HCT116 (cell line): ENCODE results near the gene LTV1. TPM values are rescaled to one million over a fixed set of nuclear protein-coding genes. Genes with fewer than 3 reads are reported as not detected.

Experiments
- ATAC-seq: fragments of 200-7000 bp; cut with Tn5 transposase; 2 replicates; pipeline ENCODE4 v1.9.1; 2020; ENCODE audit warnings: mild to moderate bottlenecking, moderate library complexity
- BruUV-seq: library from RNA; stranded (reverse); fragments of 400-500 nt; replicated peaks from 2 replicates; lab custom pipeline; 2021; lab: Mats Ljungman, UMichigan
- CTCF ChIA-PET: fragments of 300-600 bp; sonication (Branson Sonifier 250); formaldehyde crosslinking; loops from one replicate; lab custom pipeline; 2021; ENCODE audit warnings: antibody characterized with exemption; lab: Charles Lee
- POLR2A ChIA-PET: fragments of 300-600, 350-600 bp; sonication (Branson Sonifier 250); formaldehyde crosslinking; loops from one replicate; lab custom pipeline; 2021; ENCODE audit warnings: antibody characterized with exemption; lab: Charles Lee
- RAD21 ChIA-PET, 2 experiments: fragments of 300-600 bp; sonication (Branson Sonifier 250); formaldehyde crosslinking; loops; one replicate each; lab custom pipeline; 2023; ENCODE audit warnings: low total read pairs in 2 of 2; ENCODE audit not compliant: uncharacterized antibody in 2 of 2, unreplicated experiment in 2 of 2, low non-redundant PET in 1 of 2; lab: Charles Lee
- DNase-seq: peaks from one replicate; pipeline ENCODE4 v3.0.0-alpha.2; 2010; ENCODE audit warnings: low read depth, low spot score
- H2AFZ ChIP-seq: fragments of 200-600 bp; shearing (Covaris generic), sonication (generic); 2 replicates; pipeline ENCODE4 v1.6.1; 2017; ENCODE audit warnings: low read depth, mixed run types, mixed read lengths, antibody characterized with exemption, low read length; ENCODE audit not compliant: poor library complexity, severe bottlenecking
- H3K27ac ChIP-seq: 2 replicates; pipeline ENCODE4 v1.5.1; 2012; ENCODE audit warnings: low read depth, low read length
- H3K27me3 ChIP-seq: fragments of 200-600 bp; sonication (generic); 2 replicates; pipeline ENCODE4 v1.6.1; 2016; ENCODE audit warnings: mixed run types, low read length, mixed read lengths; ENCODE audit not compliant: insufficient read depth
- H3K36me3 ChIP-seq, 2 experiments: fragments of 200-500 bp in 1 of 2; fragments of 200-600 bp in 1 of 2; sonication (Bioruptor generic) in 1 of 2; sonication (generic) in 1 of 2; 2 replicates each; pipeline versions ENCODE4 v1.5.1 to v1.6.1; 2014 to 2016; ENCODE audit warnings: low read length in 2 of 2, inconsistent platforms in 1 of 2, mixed read lengths in 1 of 2, mixed run types in 1 of 2; ENCODE audit not compliant: insufficient read depth in 2 of 2, control insufficient read depth in 1 of 2
- H3K4me1 ChIP-seq, 2 experiments: fragments of 200-600 bp in 1 of 2; sonication (generic) in 1 of 2; 2 replicates each; pipeline versions ENCODE4 v1.5.1 to v1.6.1; 2012 to 2017; ENCODE audit warnings: low read length in 2 of 2, inconsistent platforms in 1 of 2, mild to moderate bottlenecking in 1 of 2, mixed read lengths in 1 of 2, mixed run types in 1 of 2, moderate library complexity in 1 of 2; ENCODE audit not compliant: insufficient read depth in 2 of 2, control insufficient read depth in 1 of 2
- H3K4me2 ChIP-seq: fragments of 200-600 bp; sonication (generic); 2 replicates; pipeline ENCODE4 v1.6.1; 2017; ENCODE audit warnings: mixed run types, low read length, mixed read lengths
- H3K4me3 ChIP-seq, 2 experiments: fragments of 200-600 bp in 1 of 2; sonication (generic) in 1 of 2; replicated peaks in 1 of 2; 2 replicates each; pipeline ENCODE4 v1.5.1; 2011 to 2016; ENCODE audit warnings: low read length in 2 of 2, control low read depth in 1 of 2, low read depth in 1 of 2, mild to moderate bottlenecking in 1 of 2, mixed read lengths in 1 of 2, mixed run types in 1 of 2
- H3K79me2 ChIP-seq: fragments of 200-600 bp; sonication (generic); 2 replicates; pipeline ENCODE4 v1.6.1; 2017; ENCODE audit warnings: mild to moderate bottlenecking, mixed run types, low read length, moderate library complexity, mixed read lengths; ENCODE audit not compliant: insufficient read depth
- H3K9ac ChIP-seq: fragments of 200-600 bp; sonication (generic); 2 replicates; pipeline ENCODE4 v1.6.1; 2016; ENCODE audit warnings: low read length, mixed read lengths
- H3K9me2 ChIP-seq: fragments of 200-600 bp; sonication (generic), shearing (Covaris generic); 2 replicates; pipeline ENCODE4 v1.6.1; 2017; ENCODE audit warnings: mixed run types, mild to moderate bottlenecking, moderate library complexity; ENCODE audit not compliant: insufficient read depth
- H3K9me3 ChIP-seq, 2 experiments: fragments of 200-500 bp in 1 of 2; fragments of 200-600 bp in 1 of 2; sonication (Bioruptor generic) in 1 of 2; sonication (generic) in 1 of 2; 2 replicates each; pipeline ENCODE4 v1.6.1; 2014 to 2017; ENCODE audit warnings: low read length in 2 of 2, mixed read lengths in 2 of 2, inconsistent platforms in 1 of 2, low read depth in 1 of 2, mild to moderate bottlenecking in 1 of 2, mixed run types in 1 of 2, moderate library complexity in 1 of 2; ENCODE audit not compliant: control insufficient read depth in 1 of 2, insufficient read depth in 1 of 2
- H4K20me1 ChIP-seq: fragments of 200-600 bp; sonication (generic), shearing (Covaris generic); 2 replicates; pipeline ENCODE4 v1.6.1; 2017; ENCODE audit warnings: mixed run types, mild to moderate bottlenecking, moderate library complexity; ENCODE audit not compliant: insufficient read depth
- JUND ChIP-seq: IDR thresholded peaks from 2 replicates; pipeline ENCODE4 v1.6.1; 2012
- POLR2AphosphoS5 ChIP-seq: IDR thresholded peaks from 2 replicates; pipeline ENCODE4 v1.6.1; 2011; ENCODE audit warnings: mild to moderate bottlenecking, low read depth, low read length, moderate library complexity
- YY1 ChIP-seq: IDR thresholded peaks from 2 replicates; pipeline ENCODE4 v1.6.1; 2011; ENCODE audit warnings: low read length, low read depth, moderate library complexity, mild to moderate bottlenecking; ENCODE audit not compliant: insufficient replicate concordance; ENCODE audit errors: extremely low read depth
- intact Hi-C: fragments of 100-400 bp; cut with micrococcal nuclease; formaldehyde crosslinking; loops from 2 replicates; pipeline ENCODE4 v1.10.0; 2022
- total RNA-seq: library from RNA; stranded (reverse); gene quantifications from one replicate; pipeline ENCODE4 v1.2.1, GENCODE V29; 2021; ENCODE audit not compliant: unreplicated experiment

The LTV1 gene
- total RNA-seq, 1 experiment from 2014 or later, result 40.3 TPM

- no peaks in the 10 kb centered on the region; a peak in 1 of 4 replicates for H3K36me3 ChIP-seq
- H3K9ac ChIP-seq, result no peak overlapping the region
- H3K27ac ChIP-seq, result no peak overlapping the region
- no peak overlapping the region for H3K4me3 ChIP-seq
- no peak for TF ChIP-seq JUND
- TF ChIP-seq POLR2AphosphoS5, result no peak
- TF ChIP-seq YY1, result no peak
- DNase-seq, result no peak
- no peaks in the 10 kb centered on the region for H3K9me3 ChIP-seq
- H3K4me2 ChIP-seq, result no peak overlapping the region
- no peak overlapping the region for H2AFZ ChIP-seq
- CTCF ChIA-PET, result no interaction called here
- H3K9me2 ChIP-seq, result no peaks in the 10 kb centered on the region
- no TSS peak for BruUV-seq
- ATAC-seq, result no peak
- H3K79me2 ChIP-seq, result no peaks in the 10 kb centered on the region
- intact Hi-C loops, result no loop called here
- POLR2A ChIA-PET, result no interaction called here
- RAD21 ChIA-PET, result no interaction called here
- no peaks in the 10 kb centered on the region for H3K27me3 ChIP-seq
- peaks cover 3 to 4% of the 10 kb centered on the region in 2 experiments; a peak in 3 of 4 replicates for H3K4me1 ChIP-seq
- no peaks in the 10 kb centered on the region for H4K20me1 ChIP-seq
Measured at GRCh38 chr6:143810745-143811144, 32.4 kb upstream of the LTV1 start.

- H3K4me3 ChIP-seq, result no peak overlapping the region
- no peak overlapping the region for H2AFZ ChIP-seq
- no peak for DNase-seq
- POLR2A ChIA-PET, result no interaction called here
- CTCF ChIA-PET, result no interaction called here
- no peak overlapping the region for H3K4me2 ChIP-seq
- intact Hi-C loops, result no loop called here
- H3K4me1 ChIP-seq, result no peaks in the 10 kb centered on the region
- H3K27me3 ChIP-seq, result no peaks in the 10 kb centered on the region
- no peak for ATAC-seq
- H3K79me2 ChIP-seq, result no peaks in the 10 kb centered on the region
- no TSS peak for BruUV-seq
- H3K9ac ChIP-seq, result no peak overlapping the region
- H4K20me1 ChIP-seq, result no peaks in the 10 kb centered on the region
- H3K36me3 ChIP-seq, result no peaks in the 10 kb centered on the region; a peak in 1 of 4 replicates
- H3K27ac ChIP-seq, result no peak overlapping the region
- no peaks in the 10 kb centered on the region for H3K9me2 ChIP-seq
- RAD21 ChIA-PET, result no interaction called here
- no peaks in the 10 kb centered on the region for H3K9me3 ChIP-seq
- no peak for TF ChIP-seq YY1
Measured at GRCh38 chr6:143811501-143812157, 31.5 kb upstream of the LTV1 start.
